ENCODE data around the gene RNF34.

The RNF34 gene

DNA sequence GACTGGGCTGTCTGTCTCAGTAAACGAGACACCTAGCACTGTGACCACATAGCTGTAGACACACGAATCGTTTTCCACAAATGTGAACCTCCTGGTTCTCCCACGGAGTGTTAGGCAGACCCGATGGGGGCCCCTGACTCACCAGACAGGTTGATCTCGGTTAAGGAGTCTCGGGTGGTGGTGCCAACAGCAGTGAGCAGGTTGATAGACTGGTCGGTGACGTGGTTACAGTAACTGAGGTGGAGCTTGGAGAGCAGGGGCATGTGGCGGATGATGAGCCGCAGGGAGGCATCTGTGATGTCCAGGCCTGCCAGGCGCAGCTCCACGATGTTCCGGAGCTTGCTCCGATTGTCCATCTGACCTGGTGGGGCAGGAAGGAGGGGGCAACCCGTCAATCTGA lies 39.8 kb downstream of the RNF34 start:
- no peak for DNase-seq (ENCODE audit: low read depth)

DNA sequence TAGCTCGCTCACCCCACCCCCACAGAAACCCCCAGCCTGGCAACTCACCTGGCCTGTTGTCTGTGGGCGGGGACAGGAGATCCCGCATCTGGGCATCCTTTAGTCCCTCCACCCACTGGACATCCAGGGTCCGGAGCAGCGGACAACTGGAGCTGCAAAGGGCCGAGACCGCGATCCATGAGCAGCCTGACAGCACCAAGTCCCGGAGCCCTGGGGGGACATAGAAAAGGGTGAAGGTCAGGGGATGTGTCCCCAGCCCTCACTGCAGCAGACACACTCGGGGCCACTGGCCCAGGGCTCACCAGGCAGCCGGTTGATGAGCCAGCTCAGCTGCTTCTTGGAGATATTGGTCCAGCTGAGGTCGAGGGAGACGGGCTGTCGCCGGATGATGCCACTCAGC lies 40.9 kb downstream of the RNF34 start:
- no peak for DNase-seq (ENCODE audit: low read depth)

DNA sequence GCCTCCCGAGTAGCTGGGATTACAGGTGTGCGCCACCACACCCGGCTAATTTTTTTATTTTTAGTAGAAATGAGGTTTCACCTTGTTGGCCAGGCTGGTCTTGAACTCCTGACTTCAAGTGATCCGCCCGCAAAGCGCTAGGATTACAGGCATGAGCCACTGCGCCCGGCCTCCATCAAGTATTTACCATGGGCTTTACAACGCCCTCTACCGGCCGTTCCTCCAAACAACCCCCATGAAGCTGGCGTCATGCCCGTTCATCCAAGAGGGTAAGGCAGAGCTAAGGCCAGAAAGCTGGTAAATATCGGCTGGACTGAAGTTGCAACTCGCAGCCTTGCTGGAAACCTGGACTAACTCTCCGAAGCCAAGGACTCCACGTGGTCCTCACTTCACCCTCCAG lies 41.6 kb downstream of the RNF34 start:
- DNase-seq (ENCODE audit: low read depth), result no peak

DNA sequence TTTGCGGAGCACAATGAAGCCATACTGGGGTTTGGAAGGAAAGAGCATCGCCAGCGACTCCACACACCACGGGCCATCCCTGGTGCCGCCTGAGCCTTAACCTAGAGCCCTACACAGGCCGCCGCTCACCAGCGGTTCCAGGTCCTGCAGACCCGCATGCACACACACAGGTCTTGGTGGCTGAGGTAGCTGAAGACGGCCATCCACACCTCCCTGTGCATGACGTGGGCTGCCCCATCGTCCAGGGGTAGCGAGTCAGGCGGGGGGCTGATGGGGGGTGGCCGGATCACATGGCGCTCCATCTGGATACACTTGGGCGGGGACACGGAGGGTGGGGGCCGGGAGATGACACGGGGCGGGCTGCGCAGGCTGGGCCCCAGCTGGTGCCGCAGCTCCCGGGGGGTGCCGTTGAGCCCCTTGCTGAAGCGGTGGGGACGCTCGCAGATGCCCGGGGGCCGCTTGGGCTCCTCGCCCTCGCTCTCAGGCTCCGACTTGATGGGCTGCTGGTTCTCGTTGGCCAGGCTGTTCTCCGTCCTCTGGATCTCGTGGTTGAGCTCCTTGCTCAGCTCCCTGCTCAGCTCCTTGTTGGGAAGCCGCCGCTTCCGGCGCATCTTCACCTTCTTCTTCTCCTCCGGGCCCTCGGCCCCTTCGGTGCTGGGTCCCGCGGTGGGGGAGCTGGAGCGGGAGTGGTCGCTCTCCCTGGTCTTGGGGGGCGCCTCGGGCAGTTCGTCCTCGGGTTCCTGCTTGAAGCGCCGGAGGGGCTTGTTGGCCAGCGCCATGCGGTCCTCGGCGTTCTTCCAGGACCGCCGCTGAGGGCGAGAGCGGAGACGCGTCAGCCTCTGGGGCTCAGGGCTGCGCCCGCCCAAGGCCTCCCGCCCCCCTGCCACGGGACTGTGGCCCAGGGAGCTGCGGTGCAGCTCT lies 42.4 kb downstream of the RNF34 start:
- DNase-seq (ENCODE audit: low read depth), result no peak

DNA sequence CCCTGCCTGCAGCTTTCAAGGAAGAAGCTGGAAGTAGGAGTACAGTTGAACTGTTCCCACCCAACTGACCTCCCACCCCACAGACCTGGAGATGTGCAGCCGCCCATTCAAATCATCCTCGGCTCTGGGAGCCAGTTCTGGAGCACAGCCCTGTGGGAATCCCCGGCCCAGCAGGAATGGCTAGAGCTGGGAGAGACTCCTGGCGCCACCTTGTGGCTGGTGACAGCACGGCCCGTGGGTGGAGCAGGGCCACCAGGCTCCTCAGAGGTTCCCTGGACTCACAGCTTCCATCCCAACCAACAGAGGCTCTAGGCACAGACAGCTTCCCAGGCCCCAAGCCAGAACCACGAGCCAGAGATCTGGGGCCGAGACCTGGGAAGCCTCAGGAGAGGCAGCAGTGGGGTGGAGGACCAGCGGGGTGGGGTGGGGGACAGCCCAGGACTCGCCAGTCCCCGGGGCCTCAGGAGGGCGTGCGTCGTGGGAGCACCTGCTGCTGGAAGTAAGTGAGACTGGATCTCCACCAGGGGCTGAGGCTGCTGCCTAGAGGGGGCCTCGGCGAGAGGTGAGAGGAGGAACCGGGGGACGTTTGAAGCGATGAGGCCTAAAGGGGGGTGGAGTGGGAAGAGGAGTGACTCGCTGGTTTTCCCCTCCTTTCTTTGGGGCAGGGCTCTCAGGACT lies 43.4 kb downstream of the RNF34 start:
- peak; percentile 49 for DNase-seq (ENCODE audit: low read depth)

DNA sequence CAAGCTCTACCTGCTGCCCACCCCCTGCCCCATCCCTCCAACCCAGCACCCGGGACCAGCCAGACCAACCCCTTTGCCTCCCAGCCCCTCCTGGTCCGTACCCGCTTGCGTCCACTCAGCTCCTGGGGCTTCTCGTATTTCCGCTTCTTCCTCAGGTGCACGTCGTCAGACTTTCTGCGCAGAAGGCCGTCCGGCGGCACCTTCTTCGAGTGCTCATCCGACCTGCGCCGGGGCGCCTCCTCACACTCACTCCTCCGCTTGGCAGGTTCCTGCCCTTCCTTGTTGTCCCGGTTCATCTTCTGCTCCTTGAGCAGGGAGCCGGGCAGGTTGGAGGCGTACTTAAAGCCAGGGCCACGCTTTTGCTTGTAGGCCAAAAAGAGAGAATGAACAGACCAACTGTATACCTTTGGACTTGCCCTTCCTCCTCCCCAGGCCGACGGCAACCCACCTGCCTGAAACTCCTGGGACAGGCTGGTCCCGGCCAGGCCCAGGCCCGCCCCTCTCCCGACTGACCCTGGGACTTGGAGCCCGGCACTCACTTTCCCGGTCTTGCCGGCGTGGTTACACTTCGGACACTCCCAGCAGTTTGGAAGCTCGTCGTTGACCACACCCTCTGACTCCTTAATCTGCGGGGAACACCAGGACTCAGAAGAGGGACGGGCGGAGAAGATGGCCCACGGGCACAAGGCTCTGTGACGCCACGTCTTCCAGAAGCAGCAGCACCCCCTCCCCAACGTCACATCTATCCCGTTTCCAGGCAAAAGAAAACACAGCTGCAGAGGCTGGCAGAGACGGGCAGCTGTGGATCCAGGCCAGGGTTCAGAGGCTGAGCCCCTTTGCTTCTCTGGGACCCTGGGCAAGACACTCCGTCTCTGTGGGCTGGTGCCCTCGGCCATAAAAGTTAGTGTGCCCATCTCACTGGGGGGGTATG lies 44.3 kb downstream of the RNF34 start:
- no peak for DNase-seq (ENCODE audit: low read depth)

DNA sequence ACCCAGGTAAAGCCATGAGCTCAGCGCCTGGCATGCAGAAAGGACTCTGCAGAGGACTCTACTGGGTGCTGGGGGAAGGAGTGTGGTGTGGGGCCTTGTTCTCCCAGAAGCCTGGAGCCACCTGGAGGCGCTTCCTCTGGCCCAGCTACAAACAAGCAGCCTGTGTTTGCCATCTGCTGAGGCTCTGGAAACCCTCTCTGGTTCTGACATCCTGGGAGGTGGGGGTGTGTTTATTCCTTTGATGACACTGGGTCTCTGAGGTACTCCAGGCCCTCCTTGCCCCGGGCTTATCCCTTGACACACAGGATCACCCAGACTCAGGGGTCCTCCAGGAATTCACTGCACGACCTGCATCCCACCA lies 44.9 kb downstream of the RNF34 start:
- DNase-seq (ENCODE audit: low read depth), result no peak

DNA sequence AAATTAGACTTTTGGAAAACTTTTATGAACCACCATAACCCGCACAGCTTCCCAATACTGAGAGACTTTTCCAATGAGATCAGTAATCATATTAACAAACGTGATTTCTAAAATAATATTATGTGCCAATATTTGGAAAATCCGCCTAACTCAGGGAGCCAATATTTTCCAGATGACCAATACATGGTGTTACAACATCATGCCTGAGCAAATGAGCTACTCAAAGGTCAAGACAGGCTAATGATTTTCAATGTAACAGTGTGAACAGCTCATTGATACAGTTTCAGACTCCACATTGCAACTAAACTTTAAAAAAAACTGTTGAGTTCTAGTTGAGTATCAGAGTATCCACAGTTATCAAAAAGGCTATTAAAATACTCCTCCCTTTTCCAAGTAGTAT lies 46.8 kb downstream of the RNF34 start:
- DNase-seq (ENCODE audit: low read depth), result no peak

DNA sequence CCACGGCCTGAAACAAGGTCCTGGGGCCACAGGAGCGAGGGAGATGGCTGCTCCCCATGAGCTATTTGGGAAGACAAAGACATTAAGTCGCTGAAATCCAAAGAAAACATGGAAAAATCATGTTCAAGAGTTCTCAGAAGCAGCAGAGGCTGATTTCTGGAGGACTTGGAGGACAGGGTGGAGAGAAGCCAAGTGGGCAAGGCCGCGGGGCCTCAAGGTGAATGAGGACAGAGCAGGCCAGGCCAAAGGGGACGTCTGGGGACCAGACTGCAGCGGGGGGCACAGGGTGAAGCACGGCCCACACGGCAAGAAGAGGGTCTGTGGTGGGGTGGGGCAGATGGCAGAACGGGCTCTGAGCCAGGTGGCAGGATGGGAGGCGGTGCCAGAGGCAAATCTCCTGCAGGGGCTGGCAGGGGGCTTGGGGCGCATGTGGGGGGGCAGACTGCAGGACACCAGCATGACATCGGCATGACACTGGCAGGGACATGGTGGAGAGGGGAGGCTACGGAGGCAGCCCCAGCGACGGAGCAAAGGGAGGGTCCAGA lies 48.9 kb downstream of the RNF34 start:
- no peak for DNase-seq (ENCODE audit: low read depth)

DNA sequence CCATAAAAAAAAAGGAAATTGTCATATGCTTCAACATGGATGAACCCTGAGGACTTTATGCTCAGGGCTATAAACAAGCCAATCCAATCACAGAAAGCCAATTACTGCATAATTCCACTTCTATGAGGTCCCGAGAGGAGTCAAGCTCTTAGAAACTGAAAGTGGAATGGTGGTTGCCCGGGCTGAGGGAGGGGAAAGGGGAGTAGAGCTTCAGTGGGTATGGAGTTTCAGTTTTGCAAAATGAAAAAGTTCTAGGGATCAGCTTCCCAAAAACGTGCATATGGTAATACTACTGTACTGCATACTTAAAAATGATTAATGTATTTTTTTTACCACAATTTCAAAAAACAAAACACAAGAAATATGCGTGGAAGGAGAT lies 52.0 kb downstream of the RNF34 start:
- DNase-seq (ENCODE audit: low read depth), result no peak

DNA sequence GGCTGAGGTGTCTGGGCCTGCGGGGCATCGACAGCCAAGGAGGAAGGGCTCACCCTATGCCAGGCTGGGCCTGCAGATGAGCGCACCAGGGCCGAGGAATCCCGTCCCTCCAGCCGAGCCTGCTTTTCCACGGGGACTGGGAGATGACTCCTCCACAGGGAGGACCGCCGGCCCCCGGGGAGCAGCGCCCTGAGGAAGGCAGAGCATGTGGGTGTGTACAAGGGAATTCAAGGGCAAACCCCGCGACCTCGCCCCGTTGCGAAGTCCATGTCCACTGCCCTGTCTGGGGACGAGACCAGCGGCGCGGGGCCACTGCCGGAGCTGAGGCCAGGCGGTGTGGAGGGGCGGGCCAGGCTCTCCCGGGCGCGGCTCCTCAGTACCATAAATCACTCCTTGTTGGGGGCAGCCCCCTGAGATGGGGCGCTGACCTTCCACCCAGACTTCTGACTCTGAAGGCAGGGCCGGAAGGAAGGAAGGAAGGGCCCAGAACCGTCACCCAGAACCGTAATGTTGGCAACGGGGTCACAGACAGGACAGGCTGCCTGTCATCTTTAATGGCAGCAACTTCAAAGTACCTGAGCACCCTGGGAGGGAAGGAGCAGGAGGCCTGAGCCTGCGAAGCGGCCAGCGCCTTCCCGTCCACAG lies 52.5 kb downstream of the RNF34 start:
- DNase-seq (ENCODE audit: low read depth), result no peak

DNA sequence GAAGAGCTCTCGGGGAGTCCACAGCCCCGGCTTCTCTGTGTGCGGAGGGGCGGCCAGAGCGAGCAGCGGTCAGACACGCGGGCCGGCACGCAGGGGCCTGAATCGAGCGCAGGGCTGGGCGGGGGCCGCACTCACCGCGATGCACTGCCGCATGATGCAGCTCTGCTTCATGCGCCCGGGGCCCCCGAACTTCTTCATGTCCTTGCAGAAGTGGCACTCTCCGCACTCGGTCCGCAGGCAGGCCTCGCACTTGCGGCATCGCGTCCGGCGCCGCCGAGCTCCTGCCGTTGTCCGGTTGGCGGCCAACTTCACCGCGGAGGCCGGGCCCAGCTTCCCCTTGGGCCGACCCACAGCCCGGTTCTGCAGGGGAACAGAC lies 53.1 kb downstream of the RNF34 start:
- DNase-seq (ENCODE audit: low read depth), result no peak

DNA sequence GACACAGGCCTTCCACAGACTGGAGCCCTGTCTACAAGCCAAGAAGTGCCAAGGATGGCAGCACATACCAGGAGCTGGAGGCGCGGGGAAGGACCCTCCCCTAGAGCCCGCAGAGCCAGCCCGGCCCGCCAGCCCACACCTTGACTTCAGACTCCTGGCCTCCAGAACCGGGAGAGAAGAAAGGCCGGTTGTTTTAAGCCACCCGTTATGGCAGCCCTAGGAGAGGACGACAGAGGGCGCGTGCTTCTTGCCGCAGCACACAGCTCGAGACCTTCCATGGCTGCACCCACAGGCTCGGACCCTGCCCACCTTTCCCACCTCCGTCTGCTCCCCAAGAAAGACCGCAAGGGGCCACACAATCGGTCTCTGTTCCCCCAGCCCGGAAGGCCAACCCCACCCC lies 53.7 kb downstream of the RNF34 start:
- no peak for DNase-seq (ENCODE audit: low read depth)

DNA sequence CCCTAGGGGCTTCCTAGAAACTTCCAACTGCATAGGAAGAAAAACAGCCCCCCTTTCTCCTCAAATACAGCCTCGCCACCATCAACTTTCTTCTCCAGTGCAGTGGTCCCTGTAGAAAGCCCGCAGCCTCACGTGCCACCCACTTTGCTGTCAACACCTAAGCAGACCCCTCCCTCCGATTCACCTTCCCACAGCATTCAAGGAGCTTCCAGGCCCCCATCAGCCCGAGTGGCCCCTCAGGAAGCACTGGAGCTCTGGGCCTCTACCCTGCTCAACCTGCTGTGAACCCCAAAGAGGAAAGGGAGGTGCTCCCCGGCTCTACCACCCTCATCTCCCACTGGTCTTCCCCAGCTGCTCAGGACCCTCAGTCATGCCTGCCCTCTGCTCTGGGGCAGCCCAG lies 55.0 kb downstream of the RNF34 start:
- DNase-seq (ENCODE audit: low read depth), result no peak

DNA sequence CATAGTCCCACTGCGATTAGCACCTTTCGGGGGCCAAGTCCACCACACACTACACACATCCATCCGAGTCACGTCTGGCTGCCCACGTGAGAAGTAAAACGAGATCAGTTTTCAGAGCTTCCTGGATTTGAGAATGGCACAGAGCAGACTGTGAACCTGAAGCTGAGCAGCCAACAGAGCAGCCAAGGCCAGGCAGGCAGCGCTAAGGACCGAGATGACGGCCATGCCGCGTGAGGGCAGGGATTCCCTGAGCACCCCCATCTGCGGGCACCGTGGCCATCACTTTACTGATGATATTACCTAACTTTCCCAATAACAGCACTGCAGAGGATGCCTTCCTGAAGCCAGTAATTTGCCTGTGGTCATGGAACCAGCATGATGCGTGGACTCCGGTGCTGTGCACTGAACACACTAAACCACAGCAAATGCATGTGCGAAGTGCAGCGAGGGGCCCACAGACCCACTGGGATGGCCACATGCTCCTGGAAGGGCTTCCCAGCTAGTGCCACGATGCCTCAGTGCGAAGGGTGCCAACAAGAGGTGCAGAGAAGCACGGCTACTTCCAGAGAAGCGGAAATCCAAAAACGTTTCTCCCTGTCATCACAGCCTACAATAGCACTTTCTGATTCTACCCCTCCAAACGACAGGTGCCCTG lies 56.0 kb downstream of the RNF34 start:
- no peak for DNase-seq (ENCODE audit: low read depth)

DNA sequence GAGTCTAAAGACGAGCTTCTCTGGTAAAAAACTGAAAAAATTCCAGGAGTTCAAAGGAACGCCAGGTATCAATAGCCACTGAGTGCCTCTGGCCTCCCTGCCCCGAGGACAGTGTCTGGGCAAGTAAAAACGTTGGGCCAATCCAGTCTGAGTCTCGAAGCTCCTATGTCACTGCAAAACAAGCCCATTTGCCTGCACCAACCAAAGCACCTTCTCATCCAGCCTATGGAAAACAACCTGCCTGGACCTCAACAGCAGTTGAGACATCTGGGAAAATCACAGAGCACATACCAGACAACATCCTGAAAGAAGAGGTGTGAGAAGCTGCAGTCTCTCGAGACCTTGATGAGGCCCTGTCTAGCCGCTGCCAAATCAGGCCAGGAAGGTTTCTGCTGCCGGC lies 56.6 kb downstream of the RNF34 start:
- no peak for DNase-seq (ENCODE audit: low read depth)

DNA sequence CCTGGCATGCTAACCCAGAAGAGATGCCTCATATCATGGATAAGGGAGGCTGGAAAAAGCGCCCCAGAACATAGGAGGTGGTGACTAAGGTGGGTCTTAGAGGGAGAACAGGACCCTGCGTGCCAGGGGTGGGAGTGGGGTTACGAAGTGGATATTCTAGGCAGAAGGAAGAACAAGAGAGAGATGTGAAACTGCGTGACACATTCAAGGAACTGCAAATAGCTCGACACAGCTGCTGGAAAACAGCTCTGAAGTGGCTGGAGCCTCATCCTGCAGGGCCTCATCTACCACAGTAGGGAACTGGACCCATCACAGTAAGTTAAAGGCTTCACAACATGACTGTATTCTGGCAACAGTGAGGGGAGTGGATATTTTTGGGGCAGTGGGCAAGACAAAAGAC lies 61.1 kb downstream of the RNF34 start:
- DNase-seq (ENCODE audit: low read depth), result no peak

DNA sequence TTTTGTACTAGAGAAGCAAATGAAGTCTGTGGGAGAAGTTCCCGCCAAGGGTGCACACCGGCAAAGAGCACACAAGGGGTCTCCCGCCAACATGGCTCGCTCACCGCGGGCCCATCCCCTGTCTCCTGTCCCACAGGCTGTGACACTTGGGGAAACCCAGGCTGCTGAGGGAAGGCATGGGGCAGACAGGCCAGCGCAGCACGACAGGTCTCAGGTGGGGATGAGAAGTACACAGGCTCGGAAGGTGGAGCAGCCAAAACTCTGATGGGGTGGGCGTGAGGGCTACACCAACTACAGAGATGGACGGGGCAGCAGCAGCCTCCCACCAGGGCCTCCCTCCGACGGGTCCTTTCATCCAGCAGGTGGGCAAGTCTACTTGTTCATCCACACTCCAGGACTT lies 64.4 kb downstream of the RNF34 start:
- DNase-seq (ENCODE audit: low read depth), result no peak

DNA sequence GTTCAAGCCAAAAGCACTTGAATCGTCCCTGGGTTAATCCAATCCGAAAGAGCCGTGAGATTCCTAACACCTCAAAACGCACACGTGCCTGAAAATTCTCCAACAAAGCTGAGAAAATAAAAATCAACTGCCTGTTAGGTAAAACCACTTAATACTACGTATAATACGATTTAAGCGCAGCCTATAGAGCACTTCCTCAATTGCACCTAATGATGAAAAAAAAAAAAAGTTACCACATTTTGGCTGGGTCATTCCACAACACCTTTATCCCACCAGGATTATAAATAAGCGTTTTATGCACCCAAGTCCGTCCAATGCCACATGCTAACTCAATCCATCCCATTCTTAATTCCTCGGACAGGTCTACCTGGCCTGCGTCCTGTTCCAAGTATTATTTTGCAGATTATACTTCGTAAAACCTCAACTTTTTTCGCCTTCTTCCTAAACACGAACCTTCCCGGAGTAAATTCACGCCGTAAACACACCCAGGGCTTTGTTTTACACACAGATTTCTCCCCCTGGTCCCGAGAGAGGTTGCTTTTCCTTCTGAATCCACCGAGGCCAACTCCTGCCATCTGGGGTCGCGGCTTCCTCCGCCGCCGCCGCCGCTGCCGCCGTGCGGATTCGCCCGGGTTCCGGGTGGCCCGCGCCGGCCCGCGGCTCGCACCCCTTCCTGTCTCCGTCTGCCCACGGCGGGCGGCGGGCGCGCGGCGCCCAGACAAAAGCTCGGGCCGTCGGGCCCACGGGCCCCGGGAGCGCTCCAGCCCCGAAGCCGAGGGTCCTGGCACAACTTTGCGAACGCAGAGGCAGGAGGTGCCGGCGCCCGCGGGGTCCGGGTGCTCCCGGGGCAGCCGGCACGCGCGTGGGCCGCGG lies 66.2 kb downstream of the RNF34 start:
- DNase-seq (ENCODE audit: low read depth), result peak; percentile 19
